Measurements from ENCODE around the gene CAMSAP2. TPM values are rescaled to one million over a fixed set of nuclear protein-coding genes. Genes with fewer than 3 reads are reported as not detected.
"Not testable (repeated sequence)": the region's sequence is repeated elsewhere in the genome, so short reads cannot be mapped to it uniquely, and the experiment has no call there.

The CAMSAP2 gene
- total RNA-seq, 4 donors from 2014 or later = 37.8 to 47.4 (median 46.0) TPM

GRCh38 chr1:200805719-200806118, 67.0 kb downstream of the CAMSAP2 start:
- Histone ChIP-seq H3K27me3 (no peaks in the 10 kb centered on the region), H3K4me3 (no peak overlapping the region), H3K9me3 (no peaks in the 10 kb centered on the region), H3K27ac (no peak overlapping the region), H3K4me1 (peaks cover 0 to 28% (median 0%) of the 10 kb centered on the region in 3 donors), H3K36me3 (peaks cover 0 to 32% of the 10 kb centered on the region in 2 donors)
- WGBS, 2 donors (ENCODE audit: low coverage in 1 of 2) = 81 to 83% methylated on average over 1 to 3 of the region's 3 CpGs
- no peak for ATAC-seq
- TF ChIP-seq EP300 (IDR thresholded peaks at IDR 0.05) (no peak), POLR2A (IDR thresholded peaks at IDR 0.05) (no peak), CTCF (IDR thresholded peaks at IDR 0.05) (no peak), POLR2AphosphoS5 (IDR thresholded peaks at IDR 0.05) (no peak)

GRCh38 chr1:200808846-200809245, 70.2 kb downstream of the CAMSAP2 start:
- WGBS, 2 donors (ENCODE audit: low coverage in 1 of 2) = 63 to 77% methylated on average over 1 to 2 of the region's 2 CpGs
- no peak overlapping the region for H3K27ac ChIP-seq
- TF ChIP-seq POLR2AphosphoS5 (IDR thresholded peaks at IDR 0.05) (no peak), CTCF (IDR thresholded peaks at IDR 0.05) (no peak), EP300 (IDR thresholded peaks at IDR 0.05) (no peak), POLR2A (IDR thresholded peaks at IDR 0.05) (no peak)
- no peak overlapping the region for H3K4me3 ChIP-seq
- peaks cover 0 to 31% (median 3%) of the 10 kb centered on the region in 3 donors for H3K4me1 ChIP-seq
- ATAC-seq = no peak
- H3K27me3 ChIP-seq = no peaks in the 10 kb centered on the region
- H3K36me3 ChIP-seq = peaks cover 0 to 32% of the 10 kb centered on the region in 2 donors
- H3K9me3 ChIP-seq = no peaks in the 10 kb centered on the region

- TF ChIP-seq POLR2A (IDR thresholded peaks at IDR 0.05) (no peak), POLR2AphosphoS5 (IDR thresholded peaks at IDR 0.05) (no peak), CTCF (IDR thresholded peaks at IDR 0.05) (no peak), EP300 (IDR thresholded peaks at IDR 0.05) (no peak)
- Histone ChIP-seq H3K27me3 (no peaks in the 10 kb centered on the region), H3K4me3 (no peak overlapping the region), H3K27ac (no peak overlapping the region), H3K9me3 (no peaks in the 10 kb centered on the region), H3K4me1 (peaks cover 0 to 19% (median 3%) of the 10 kb centered on the region in 3 donors), H3K36me3 (peaks cover 0 to 44% of the 10 kb centered on the region in 2 donors)
- 45 to 46% methylated on average over 4 of the region's 4 CpGs for WGBS, 2 donors (ENCODE audit: low coverage in 1 of 2)
- ATAC-seq = no peak
Measured at GRCh38 chr1:200811704-200812103, 73.0 kb downstream of the CAMSAP2 start.

GRCh38 chr1:200816624-200817224, 78.0 kb downstream of the CAMSAP2 start:
- not testable (repeated sequence) for H3K4me3 ChIP-seq, H3K27me3 ChIP-seq, ATAC-seq, H3K9me3 ChIP-seq, H3K27ac ChIP-seq
- peaks cover 0 to 17% of the 10 kb centered on the region in 2 donors for H3K36me3 ChIP-seq
- H3K4me1 ChIP-seq = peaks cover 0 to 15% (median 3%) of the 10 kb centered on the region in 3 donors
- 89 to 93% methylated on average over 24 to 26 of the region's 26 CpGs for WGBS, 2 donors (ENCODE audit: low coverage in 1 of 2)

- ATAC-seq = no peak
Measured at GRCh38 chr1:200818248-200818647, 79.6 kb downstream of the CAMSAP2 start.

More at GRCh38 chr1:200818248-200818647, 79.6 kb downstream of the CAMSAP2 start:
- no peak overlapping the region for H3K27ac ChIP-seq
- no peak for TF ChIP-seq CTCF (IDR thresholded peaks at IDR 0.05)
- TF ChIP-seq EP300 (IDR thresholded peaks at IDR 0.05) = no peak
- TF ChIP-seq POLR2A (IDR thresholded peaks at IDR 0.05) = no peak
- no peak for TF ChIP-seq POLR2AphosphoS5 (IDR thresholded peaks at IDR 0.05)
- WGBS, 2 donors (ENCODE audit: low coverage in 1 of 2) = 77 to 83% methylated on average over 1 of the region's 1 CpG
- H3K27me3 ChIP-seq = no peaks in the 10 kb centered on the region
- H3K9me3 ChIP-seq = no peaks in the 10 kb centered on the region
- H3K36me3 ChIP-seq = peaks cover 0 to 17% of the 10 kb centered on the region in 2 donors
- H3K4me1 ChIP-seq = peaks cover 0 to 6% (median 0%) of the 10 kb centered on the region in 3 donors
- H3K4me3 ChIP-seq = no peak overlapping the region
